Vagina (tissue), 2 donors: ENCODE measurements around the gene AHCYL1.

ENCODE experiments used
- CTCF ChIP-seq, 3 experiments: fragments of 450-650 bp in 2 of 3; fragments of 200-600 bp in 1 of 3; sonication (generic) in 1 of 3; IDR thresholded peaks; one replicate each; pipeline ENCODE4 v1.5.1; 2017 to 2019; ENCODE audit warnings: antibody characterized with exemption in 3 of 3, mild to moderate bottlenecking in 2 of 3, moderate library complexity in 2 of 3
- POLR2AphosphoS5 ChIP-seq, 2 donors: sonication (generic); formaldehyde crosslinking; IDR thresholded peaks; one replicate each; pipeline ENCODE4 v1.9.0; 2017; ENCODE audit warnings: antibody characterized with exemption in 2 of 2, mild to moderate bottlenecking in 2 of 2, low read depth in 1 of 2; ENCODE audit not compliant: insufficient read depth in 1 of 2

DNA sequence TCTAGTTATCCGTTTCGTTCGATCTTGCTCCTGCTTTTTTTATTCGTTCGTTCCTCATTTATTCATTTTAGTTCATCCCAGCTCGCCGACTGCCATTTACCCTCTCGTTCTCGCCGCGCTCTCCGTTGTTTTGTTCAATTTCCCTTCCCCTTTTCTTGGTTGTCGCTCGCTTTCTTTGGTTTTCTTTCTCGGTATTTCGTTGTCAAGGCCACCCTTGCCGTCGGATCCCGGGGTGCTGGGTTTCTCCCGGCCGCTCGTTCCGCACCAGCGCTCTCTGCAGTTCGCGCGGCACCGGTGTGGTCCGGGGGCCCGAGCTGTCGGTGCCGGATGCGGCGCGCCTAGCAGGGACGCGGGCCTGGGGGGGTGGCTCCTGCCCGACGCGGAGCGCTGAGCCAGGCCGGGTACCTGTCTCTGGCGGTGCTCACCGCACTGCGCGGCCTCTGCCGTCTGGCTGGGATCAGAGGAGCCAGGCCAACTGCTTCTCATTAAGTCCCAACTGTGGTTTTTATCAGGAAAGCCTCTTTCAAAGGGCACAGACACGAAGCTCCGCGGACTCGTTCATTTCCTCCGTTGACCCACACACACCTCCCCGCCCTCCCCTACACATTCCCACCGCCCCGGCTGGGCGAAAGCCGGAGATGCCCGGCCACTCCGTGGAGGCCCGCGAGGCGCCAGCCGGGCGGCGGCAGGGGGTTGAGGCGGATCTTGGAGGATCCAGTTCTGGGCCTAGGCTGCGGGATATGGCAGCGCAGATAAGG, 84.3 kb downstream of the AHCYL1 start:
- TF ChIP-seq CTCF (IDR thresholded peaks at IDR 0.05) (no peak), POLR2AphosphoS5 (IDR thresholded peaks at IDR 0.05; ENCODE audit: insufficient read depth in 1 of 2, low read depth in 1 of 2) (peak in 1 of 2 donors; percentile 64)
